HEK293T (cell line): ENCODE data around the gene PRTFDC1.

Experiments used
- CTCF ChIA-PET: fragments of 350-600 bp; formaldehyde crosslinking; extraction: SDS; loops from one replicate; lab custom pipeline; 2021; ENCODE audit warnings: antibody characterized with exemption, inconsistent platforms; lab: Yijun Ruan, JAX
- POLR2A ChIA-PET: fragments of 350-600 bp; formaldehyde crosslinking; extraction: SDS; loops from one replicate; lab custom pipeline; 2020; ENCODE audit warnings: antibody characterized with exemption, inconsistent platforms; lab: Yijun Ruan, JAX
- DNase-seq: peaks from one replicate; pipeline ENCODE4 v3.0.0; 2012; ENCODE audit warnings: mixed read lengths; ENCODE audit errors: extremely low spot score
- ARNT ChIP-seq: fragments of 450-650 bp; IDR thresholded peaks from 2 replicates; pipeline ENCODE4 v1.6.1; 2017; ENCODE audit warnings: mild to moderate bottlenecking
- BHLHE40 ChIP-seq: fragments of 450-650 bp; IDR thresholded peaks from 2 replicates; pipeline ENCODE4 v1.6.1; 2016; ENCODE audit warnings: mild to moderate bottlenecking, moderate library complexity, borderline replicate concordance
- CTBP1 ChIP-seq: fragments of 450-650 bp; IDR thresholded peaks from 2 replicates; pipeline ENCODE4 v1.6.1; 2016; ENCODE audit warnings: borderline replicate concordance
- ELF4 ChIP-seq: fragments of 450-650 bp; IDR thresholded peaks from 2 replicates; pipeline ENCODE4 v1.6.1; 2017; ENCODE audit warnings: antibody characterized with exemption
- FOXA1 ChIP-seq: fragments of 450-650 bp; IDR thresholded peaks from 2 replicates; pipeline ENCODE4 v1.6.1; 2016; ENCODE audit warnings: mild to moderate bottlenecking
- FOXK2 ChIP-seq: fragments of 450-650 bp; IDR thresholded peaks from 2 replicates; pipeline ENCODE4 v1.6.1; 2016; ENCODE audit warnings: mild to moderate bottlenecking
- FOXM1 ChIP-seq: fragments of 450-650 bp; IDR thresholded peaks from 2 replicates; pipeline ENCODE4 v1.6.1; 2017; ENCODE audit warnings: mild to moderate bottlenecking, borderline replicate concordance
- HDGF ChIP-seq: fragments of 450-650 bp; IDR thresholded peaks from 2 replicates; pipeline ENCODE4 v1.6.1; 2017; ENCODE audit warnings: antibody characterized with exemption, borderline replicate concordance
- L3MBTL2 ChIP-seq: fragments of 450-650 bp; conservative IDR thresholded peaks from 2 replicates; pipeline ENCODE4 v1.6.1; 2016; ENCODE audit warnings: mild to moderate bottlenecking
- LEF1 ChIP-seq: fragments of 450-650 bp; IDR thresholded peaks from 2 replicates; pipeline ENCODE4 v1.6.1; 2017; ENCODE audit warnings: mild to moderate bottlenecking, borderline replicate concordance
- NFRKB ChIP-seq: fragments of 450-650 bp; IDR thresholded peaks from 2 replicates; pipeline ENCODE4 v1.6.1; 2016; ENCODE audit warnings: mild to moderate bottlenecking, moderate library complexity
- SP1 ChIP-seq: fragments of 450-650 bp; IDR thresholded peaks from 2 replicates; pipeline ENCODE4 v1.6.1; 2017
- SUZ12 ChIP-seq: fragments of 450-650 bp; IDR thresholded peaks from 2 replicates; pipeline ENCODE4 v1.6.1; 2016; ENCODE audit warnings: mild to moderate bottlenecking
- TARDBP ChIP-seq: fragments of 450-650 bp; IDR thresholded peaks from 2 replicates; pipeline ENCODE4 v1.6.1; 2016
- ZNF384 ChIP-seq: fragments of 450-650 bp; IDR thresholded peaks from 2 replicates; pipeline ENCODE4 v1.6.1; 2016
- TF ChIP-seq, protein P1 (sequence below): fragments of 450-650 bp; IDR thresholded peaks from 2 replicates; pipeline ENCODE4 v1.6.1; 2016

PRTFDC1 gene

GRCh38 chr10:24800861-24801260 lies 151.5 kb downstream of the PRTFDC1 start:
- CTCF ChIA-PET = no interaction called here
- no peak for DNase-seq
- POLR2A ChIA-PET = no interaction called here
- TF ChIP-seq ARNT (no peak), TARDBP (no peak), BHLHE40 (no peak), HDGF (no peak), CTBP1 (no peak), SP1 (no peak), ELF4 (no peak), SUZ12 (no peak), L3MBTL2 (no peak), ZNF384 (no peak), FOXM1 (no peak), LEF1 (no peak), FOXK2 (no peak), NFRKB (no peak), FOXA1 (no peak)
- TF ChIP-seq, protein P1, sequence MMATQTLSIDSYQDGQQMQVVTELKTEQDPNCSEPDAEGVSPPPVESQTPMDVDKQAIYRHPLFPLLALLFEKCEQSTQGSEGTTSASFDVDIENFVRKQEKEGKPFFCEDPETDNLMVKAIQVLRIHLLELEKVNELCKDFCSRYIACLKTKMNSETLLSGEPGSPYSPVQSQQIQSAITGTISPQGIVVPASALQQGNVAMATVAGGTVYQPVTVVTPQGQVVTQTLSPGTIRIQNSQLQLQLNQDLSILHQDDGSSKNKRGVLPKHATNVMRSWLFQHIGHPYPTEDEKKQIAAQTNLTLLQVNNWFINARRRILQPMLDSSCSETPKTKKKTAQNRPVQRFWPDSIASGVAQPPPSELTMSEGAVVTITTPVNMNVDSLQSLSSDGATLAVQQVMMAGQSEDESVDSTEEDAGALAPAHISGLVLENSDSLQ = no peak
